ENCODE measurements around the gene VSIR. TPM values are rescaled to one million over a fixed set of nuclear protein-coding genes. Genes with fewer than 3 reads are reported as not detected.

Gene VSIR
- total and polyA plus RNA-seq, 9 of the 15 experiments (the other 6 are each of a cell fraction or from before 2014, with no cell fraction given): 0.14 to 20.5 (median 9.3) TPM

GRCh38 chr10:71784679-71785272, 11.5 kb upstream of the VSIR start:
- H3K9ac ChIP-seq (ENCODE audit: insufficient read depth in 1 of 2, low read depth in 2 of 2, low read length in 2 of 2): no peak overlapping the region; a peak in 1 of 4 replicates
- H3K36me3 ChIP-seq (ENCODE audit: control insufficient read depth, insufficient read depth, low read length): no peaks in the 10 kb centered on the region
- DNase-seq (ENCODE audit: extremely low read depth in 1 of 4, low spot score in 3 of 4): no peak
- no peaks in the 10 kb centered on the region for H3K9me3 ChIP-seq (replicated peaks; ENCODE audit: control insufficient read depth, insufficient read depth, low read depth, low read length)
- intact Hi-C loops (cut with micrococcal nuclease): no loop called here
- no peak overlapping the region for H3K4me2 ChIP-seq (ENCODE audit: insufficient read depth, low read length)
- no peak overlapping the region for H3K27ac ChIP-seq (ENCODE audit: extremely low read depth, low read depth, low read length)
- H3K4me3 ChIP-seq: no peak overlapping the region
- POLR2A ChIA-PET: interaction anchor here (0.6 to 2.9 kb wide), 3 partner anchors 11 to 998 kb away, joined by 3 to 10 read pairs (median 6); no protein-coding TSS in a partner anchor
- no peak overlapping the region for H2AFZ ChIP-seq (ENCODE audit: low read depth, low read length)
- peaks cover 37 to 71% of the 10 kb centered on the region in 2 experiments for H3K27me3 ChIP-seq (ENCODE audit: control insufficient read depth in 2 of 2, insufficient read depth in 2 of 2, low read length in 2 of 2)
- no peak for FAIRE-seq
- CTCF ChIA-PET (ENCODE audit: low intra/inter-chr PET ratio): no interaction called here
- BruUV-seq (replicated peaks): no TSS peak
- ATAC-seq: no peak
- under 1% methylated on average over 18 of the region's 18 CpGs for WGBS (ENCODE audit: insufficient coverage, low coverage, missing lambda C conversion rate)
- in situ Hi-C loops (cut with MboI): no loop called here
- no peaks in the 10 kb centered on the region for H3K9me1 ChIP-seq (ENCODE audit: control insufficient read depth, insufficient read depth, low read length)
- peak; percentile 65 for TF ChIP-seq ZNF263 (CRISPR knock-in tag; IDR thresholded peaks at IDR 0.05; ENCODE audit: borderline replicate concordance)
- TF ChIP-seq IRF2 (CRISPR knock-in tag; IDR thresholded peaks at IDR 0.05): no peak
- 0 out of 2 replicates have a peak, but pooled peaks cover 6% of the 10 kb centered on the region for H4K20me1 ChIP-seq (replicated peaks; ENCODE audit: control insufficient read depth, insufficient read depth, low read length)
- no peaks in the 10 kb centered on the region for H3K79me2 ChIP-seq (ENCODE audit: control insufficient read depth, insufficient read depth, low read length)
- H3K4me1 ChIP-seq (replicated peaks in 1 of 2; ENCODE audit: control insufficient read depth in 2 of 2, insufficient read depth in 2 of 2, low read length in 2 of 2): peaks cover 0 to 3% of the 10 kb centered on the region in 2 experiments; a peak in 1 of 5 replicates

- BruUV-seq (replicated peaks): no TSS peak
- Histone ChIP-seq H4K20me1 (replicated peaks; ENCODE audit: control insufficient read depth, insufficient read depth, low read length) (0 out of 2 replicates have a peak, but pooled peaks cover 6% of the 10 kb centered on the region), H3K36me3 (ENCODE audit: control insufficient read depth, insufficient read depth, low read length) (no peaks in the 10 kb centered on the region), H3K9me3 (replicated peaks; ENCODE audit: control insufficient read depth, insufficient read depth, low read depth, low read length) (no peaks in the 10 kb centered on the region), H2AFZ (ENCODE audit: low read depth, low read length) (no peak overlapping the region), H3K9me1 (ENCODE audit: control insufficient read depth, insufficient read depth, low read length) (no peaks in the 10 kb centered on the region), H3K4me2 (ENCODE audit: insufficient read depth, low read length) (no peak overlapping the region), H3K4me3 (no peak overlapping the region), H3K9ac (ENCODE audit: insufficient read depth in 1 of 2, low read depth in 2 of 2, low read length in 2 of 2) (no peak overlapping the region), H3K27ac (ENCODE audit: extremely low read depth, low read depth, low read length) (no peak overlapping the region), H3K27me3 (ENCODE audit: control insufficient read depth in 2 of 2, insufficient read depth in 2 of 2, low read length in 2 of 2) (peaks cover 36 to 71% of the 10 kb centered on the region in 2 experiments), H3K79me2 (ENCODE audit: control insufficient read depth, insufficient read depth, low read length) (no peaks in the 10 kb centered on the region), H3K4me1 (replicated peaks in 1 of 2; ENCODE audit: control insufficient read depth in 2 of 2, insufficient read depth in 2 of 2, low read length in 2 of 2) (0 out of 5 replicates have a peak, but pooled peaks cover 0 to 3% of the 10 kb centered on the region in 2 experiments)
- 3% methylated on average over 17 of the region's 17 CpGs for WGBS (ENCODE audit: insufficient coverage, low coverage, missing lambda C conversion rate)
- FAIRE-seq (no peak), ATAC-seq (no peak), DNase-seq (ENCODE audit: extremely low read depth in 1 of 4, low spot score in 3 of 4) (no peak)
- intact Hi-C loops (cut with micrococcal nuclease) (no loop called here), in situ Hi-C loops (cut with MboI) (no loop called here)
- ChIA-PET POLR2A (interaction anchor here (0.6 to 2.9 kb wide), 5 partner anchors 9 to 998 kb away, joined by 3 to 10 read pairs (median 3); partner anchors contain the start of gene VSIR), CTCF (ENCODE audit: low intra/inter-chr PET ratio) (no interaction called here)
- TF ChIP-seq CCAR2 (IDR thresholded peaks at IDR 0.05; ENCODE audit: low read depth, low read length) (no peak), ZNF280B (CRISPR knock-in tag; IDR thresholded peaks at IDR 0.05) (no peak), CTCFL (IDR thresholded peaks at IDR 0.05; ENCODE audit: borderline replicate concordance, insufficient read depth, low read depth, low read length, poor library complexity, severe bottlenecking) (no peak), ZNF445 (CRISPR knock-in tag; IDR thresholded peaks at IDR 0.05; ENCODE audit: low read depth) (no peak), RBM14 (IDR thresholded peaks at IDR 0.05; ENCODE audit: borderline replicate concordance, insufficient read depth, low read depth, low read length) (no peak), MYBL2 (IDR thresholded peaks at IDR 0.05; ENCODE audit: low read depth) (no peak), MYBL2 (CRISPR knock-in tag; IDR thresholded peaks at IDR 0.05; ENCODE audit: borderline replicate concordance) (no peak)
Observed at GRCh38 chr10:71783917-71784678, 10.8 kb upstream of the VSIR start.
